SKM-1 (cell line): ENCODE data around the gene RBBP8.
"Not testable (repeated sequence)": the region's sequence is repeated elsewhere in the genome, so short reads cannot be mapped to it uniquely, and the experiment has no call there.

ENCODE experiments used
- DNase-seq: peaks from one replicate; lab custom pipeline; 2025; ENCODE audit not compliant: unreplicated experiment; lab: John Stamatoyannopoulos, UW

Gene RBBP8

GRCh38 chr18:22939649-22940048 is 6.5 kb downstream of the RBBP8 start:
- DNase-seq = no peak

- no peak for DNase-seq
Observed at GRCh38 chr18:22943847-22944246, 10.7 kb downstream of the RBBP8 start.

GRCh38 chr18:22946217-22946616 is 13.1 kb downstream of the RBBP8 start:
- DNase-seq = no peak

- no peak for DNase-seq
Observed at GRCh38 chr18:22946846-22947245, 13.7 kb downstream of the RBBP8 start.

GRCh38 chr18:22951823-22952222 is 18.7 kb downstream of the RBBP8 start:
- no peak for DNase-seq

- no peak for DNase-seq
Observed at GRCh38 chr18:22952525-22952924, 19.4 kb downstream of the RBBP8 start.

GRCh38 chr18:22953982-22954381 is 20.9 kb downstream of the RBBP8 start:
- DNase-seq = not testable (repeated sequence)

GRCh38 chr18:22956226-22956625 is 23.1 kb downstream of the RBBP8 start:
- DNase-seq = no peak

GRCh38 chr18:22961156-22961555 is 28.0 kb downstream of the RBBP8 start:
- DNase-seq = no peak

GRCh38 chr18:22962004-22962403 is 28.9 kb downstream of the RBBP8 start:
- no peak for DNase-seq

- no peak for DNase-seq
Observed at GRCh38 chr18:22964116-22964515, 31.0 kb downstream of the RBBP8 start.

GRCh38 chr18:22964722-22965121 is 31.6 kb downstream of the RBBP8 start:
- DNase-seq = no peak

- no peak for DNase-seq
Observed at GRCh38 chr18:22971038-22971437, 37.9 kb downstream of the RBBP8 start.

- DNase-seq = no peak
Observed at GRCh38 chr18:22974001-22974400, 40.9 kb downstream of the RBBP8 start.

GRCh38 chr18:22974707-22975106 is 41.6 kb downstream of the RBBP8 start:
- DNase-seq = no peak

GRCh38 chr18:22975508-22975907 is 42.4 kb downstream of the RBBP8 start:
- DNase-seq = no peak

GRCh38 chr18:22977847-22978701 is 44.9 kb downstream of the RBBP8 start:
- no peak for DNase-seq

GRCh38 chr18:22980394-22980793 is 47.3 kb downstream of the RBBP8 start:
- no peak for DNase-seq

- DNase-seq = no peak
Observed at GRCh38 chr18:22981274-22982133, 48.4 kb downstream of the RBBP8 start.

- no peak for DNase-seq
Observed at GRCh38 chr18:22983175-22983574, 50.0 kb downstream of the RBBP8 start.

GRCh38 chr18:22985250-22985649 is 52.1 kb downstream of the RBBP8 start:
- DNase-seq = no peak

GRCh38 chr18:22987547-22988189 is 54.5 kb downstream of the RBBP8 start:
- DNase-seq = no peak
